NCI-H446 treated with DMSO at 0.1 percent for 48 hours (cell line): ENCODE measurements around the gene SART3.
"Not testable (repeated sequence)": the region's sequence is repeated elsewhere in the genome, so short reads cannot be mapped to it uniquely, and the experiment has no call there.

Experiments
- DNase-seq: peaks from one replicate; lab custom pipeline; 2025; lab: John Stamatoyannopoulos, UW

The SART3 gene

GRCh38 chr12:108487029-108487428, 73.9 kb downstream of the SART3 start:
- not testable (repeated sequence) for DNase-seq

- not testable (repeated sequence) for DNase-seq
Measured at GRCh38 chr12:108485371-108485770, 75.6 kb downstream of the SART3 start.

GRCh38 chr12:108484845-108485244, 76.1 kb downstream of the SART3 start:
- no peak for DNase-seq

DNA sequence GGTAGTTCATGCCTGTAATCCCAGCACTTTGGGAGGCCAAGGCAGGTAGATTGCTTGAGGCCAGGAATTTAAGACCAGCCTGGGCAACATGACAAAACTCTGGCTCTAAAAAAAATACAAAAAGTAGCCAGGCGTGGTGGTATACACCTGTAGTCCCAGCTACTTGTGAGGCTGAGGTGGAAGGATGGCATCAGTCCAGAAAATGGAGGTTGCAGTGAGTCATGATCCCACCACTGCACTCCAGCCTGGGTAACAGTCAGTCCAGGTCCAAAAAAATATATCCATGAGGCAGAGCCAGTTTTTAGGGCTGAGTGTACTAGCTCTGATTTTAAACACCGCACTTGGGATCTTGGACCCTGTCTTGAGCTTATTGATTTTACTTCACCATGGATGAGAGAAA, 76.5 kb downstream of the SART3 start:
- no peak for DNase-seq

GRCh38 chr12:108483213-108484059, 77.5 kb downstream of the SART3 start:
- no peak for DNase-seq

DNA sequence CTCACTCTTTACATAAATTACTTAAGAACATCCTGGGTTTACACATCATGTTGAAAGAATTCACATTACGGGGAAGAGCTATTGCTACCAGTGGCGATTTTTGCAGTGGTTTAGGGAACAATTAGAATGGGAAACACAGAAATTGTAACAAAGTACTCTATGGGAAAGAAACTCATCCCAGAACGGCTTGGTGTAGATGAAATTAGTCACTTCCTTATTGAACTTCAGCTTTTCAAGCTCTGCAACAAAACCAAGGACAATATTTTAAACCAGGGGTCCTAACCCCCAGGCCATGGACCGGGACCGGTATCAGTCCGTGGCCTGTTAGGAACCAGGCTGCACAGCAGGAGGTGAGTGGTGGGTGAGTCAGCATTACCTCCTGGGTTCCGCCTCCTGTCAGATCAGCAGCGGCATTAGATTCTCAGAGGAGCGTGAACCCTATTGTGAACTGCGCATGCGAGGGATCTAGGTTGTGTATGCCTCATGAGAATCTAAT, 78.2 kb downstream of the SART3 start:
- no peak for DNase-seq

- DNase-seq = no peak
Measured at GRCh38 chr12:108479364-108480070, 81.5 kb downstream of the SART3 start.

- no peak for DNase-seq
Measured at GRCh38 chr12:108478611-108479206, 82.3 kb downstream of the SART3 start.

- DNase-seq = no peak
Measured at GRCh38 chr12:108477881-108478259, 83.1 kb downstream of the SART3 start.

DNA sequence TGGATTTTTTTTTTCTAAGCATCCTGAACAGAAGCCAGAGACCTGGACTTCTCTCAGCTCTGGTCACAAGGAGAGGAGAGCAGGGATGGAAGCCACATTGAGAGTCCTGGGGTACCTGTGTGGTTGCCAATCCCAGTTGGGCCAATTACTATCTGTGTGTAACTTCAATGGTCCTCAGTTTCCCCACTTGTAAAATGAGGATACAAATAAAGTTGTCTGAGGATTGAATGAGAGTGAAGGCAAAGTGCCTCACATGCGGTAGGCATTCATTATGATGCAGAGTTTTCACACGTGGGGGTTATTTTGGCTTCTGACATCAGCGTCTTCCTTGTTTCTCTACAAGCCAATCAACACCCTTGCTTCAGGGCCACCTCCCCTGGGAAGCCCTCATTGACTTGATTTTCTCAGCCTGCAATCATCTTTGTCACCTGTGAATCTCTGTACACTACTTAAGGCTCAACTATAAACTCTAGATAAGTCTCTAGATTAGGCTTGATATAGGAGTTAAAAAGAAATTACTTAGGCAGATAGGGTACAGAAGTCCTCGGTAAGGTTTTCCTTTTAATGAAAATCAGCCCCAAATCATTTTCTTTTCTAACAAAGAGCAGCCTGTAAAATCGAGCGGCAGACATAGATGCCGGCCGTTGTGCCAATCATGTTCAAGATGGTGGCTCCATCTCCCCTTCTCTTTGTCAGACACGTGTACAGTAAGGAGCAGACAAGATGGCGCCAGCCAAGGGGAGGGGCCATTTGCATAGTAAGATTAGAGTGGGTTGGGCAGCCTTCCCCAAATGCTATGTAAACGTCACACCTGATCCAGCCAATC, 83.7 kb downstream of the SART3 start:
- no peak for DNase-seq

DNA sequence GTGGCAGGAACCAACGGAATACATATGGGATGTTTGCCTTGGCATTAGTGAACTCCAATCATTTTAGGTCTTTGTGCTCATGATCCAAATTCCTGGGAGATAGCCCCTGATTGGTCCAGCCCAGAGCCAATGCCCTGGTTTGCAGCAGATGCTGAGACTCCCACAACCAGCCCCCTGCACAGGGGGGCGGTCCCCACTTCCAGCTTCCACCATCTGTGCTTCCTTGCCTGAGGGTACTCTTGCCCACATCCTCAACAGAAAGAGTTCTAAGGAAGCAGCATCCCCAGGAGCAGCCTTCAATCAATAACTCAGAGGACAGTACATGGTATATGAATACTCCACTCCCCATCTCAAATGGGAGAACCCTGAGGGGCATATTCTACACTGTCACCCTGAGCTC, 85.6 kb downstream of the SART3 start:
- no peak for DNase-seq

GRCh38 chr12:108473400-108474055, 87.4 kb downstream of the SART3 start:
- DNase-seq = no peak
